Activated CD8-positive, alpha-beta T cell treated with anti-CD3 and anti-CD28 coated beads, Interleukin-2, amount 10 ng/mL, durations not matched to agents 7 days and 5 days (primary cell): ENCODE measurements around the gene UBR3. TPM values are rescaled to one million over a fixed set of nuclear protein-coding genes. Genes with fewer than 3 reads are reported as not detected.

Source experiments
- ATAC-seq: fragments of 150-1000 bp; cut with Tn5 transposase; one replicate; pipeline ENCODE4 v1.10.0; 2021; ENCODE audit warnings: moderate library complexity
- CTCF ChIA-PET: fragments of 350-600 bp; sonication (Branson Sonifier 250); formaldehyde crosslinking; loops from one replicate; lab custom pipeline; 2021; ENCODE audit warnings: antibody characterized with exemption; lab: Charles Lee
- POLR2A ChIA-PET: fragments of 350-600 bp; sonication (Branson Sonifier 250); formaldehyde crosslinking; loops from one replicate; lab custom pipeline; 2021; ENCODE audit warnings: antibody characterized with exemption; lab: Charles Lee
- DNase-seq: peaks from one replicate; pipeline ENCODE4 v3.0.0-alpha.2; 2020
- H3K27ac Mint-ChIP-seq: one replicate; pipeline ENCODE4 v1.8.0; 2021; ENCODE audit warnings: mild to moderate bottlenecking, mixed read lengths
- H3K27me3 Mint-ChIP-seq: one replicate; pipeline ENCODE4 v1.8.0; 2021; ENCODE audit warnings: low read depth, mixed read lengths
- H3K36me3 Mint-ChIP-seq: one replicate; pipeline ENCODE4 v1.8.0; 2021; ENCODE audit warnings: low read depth, mixed read lengths
- H3K4me1 Mint-ChIP-seq: one replicate; pipeline ENCODE4 v1.8.0; 2021; ENCODE audit warnings: low read depth, mixed read lengths
- H3K4me3 Mint-ChIP-seq: one replicate; pipeline ENCODE4 v1.8.0; 2021; ENCODE audit warnings: mild to moderate bottlenecking, mixed read lengths
- H3K9me3 Mint-ChIP-seq: one replicate; pipeline ENCODE4 v1.8.0; 2022; ENCODE audit warnings: mixed read lengths; ENCODE audit not compliant: insufficient read depth
- total RNA-seq, 2 experiments: library from RNA; stranded (reverse); gene quantifications; one replicate each; pipeline ENCODE4 v1.2.3, GENCODE V29; 2021

Gene UBR3, protein sequence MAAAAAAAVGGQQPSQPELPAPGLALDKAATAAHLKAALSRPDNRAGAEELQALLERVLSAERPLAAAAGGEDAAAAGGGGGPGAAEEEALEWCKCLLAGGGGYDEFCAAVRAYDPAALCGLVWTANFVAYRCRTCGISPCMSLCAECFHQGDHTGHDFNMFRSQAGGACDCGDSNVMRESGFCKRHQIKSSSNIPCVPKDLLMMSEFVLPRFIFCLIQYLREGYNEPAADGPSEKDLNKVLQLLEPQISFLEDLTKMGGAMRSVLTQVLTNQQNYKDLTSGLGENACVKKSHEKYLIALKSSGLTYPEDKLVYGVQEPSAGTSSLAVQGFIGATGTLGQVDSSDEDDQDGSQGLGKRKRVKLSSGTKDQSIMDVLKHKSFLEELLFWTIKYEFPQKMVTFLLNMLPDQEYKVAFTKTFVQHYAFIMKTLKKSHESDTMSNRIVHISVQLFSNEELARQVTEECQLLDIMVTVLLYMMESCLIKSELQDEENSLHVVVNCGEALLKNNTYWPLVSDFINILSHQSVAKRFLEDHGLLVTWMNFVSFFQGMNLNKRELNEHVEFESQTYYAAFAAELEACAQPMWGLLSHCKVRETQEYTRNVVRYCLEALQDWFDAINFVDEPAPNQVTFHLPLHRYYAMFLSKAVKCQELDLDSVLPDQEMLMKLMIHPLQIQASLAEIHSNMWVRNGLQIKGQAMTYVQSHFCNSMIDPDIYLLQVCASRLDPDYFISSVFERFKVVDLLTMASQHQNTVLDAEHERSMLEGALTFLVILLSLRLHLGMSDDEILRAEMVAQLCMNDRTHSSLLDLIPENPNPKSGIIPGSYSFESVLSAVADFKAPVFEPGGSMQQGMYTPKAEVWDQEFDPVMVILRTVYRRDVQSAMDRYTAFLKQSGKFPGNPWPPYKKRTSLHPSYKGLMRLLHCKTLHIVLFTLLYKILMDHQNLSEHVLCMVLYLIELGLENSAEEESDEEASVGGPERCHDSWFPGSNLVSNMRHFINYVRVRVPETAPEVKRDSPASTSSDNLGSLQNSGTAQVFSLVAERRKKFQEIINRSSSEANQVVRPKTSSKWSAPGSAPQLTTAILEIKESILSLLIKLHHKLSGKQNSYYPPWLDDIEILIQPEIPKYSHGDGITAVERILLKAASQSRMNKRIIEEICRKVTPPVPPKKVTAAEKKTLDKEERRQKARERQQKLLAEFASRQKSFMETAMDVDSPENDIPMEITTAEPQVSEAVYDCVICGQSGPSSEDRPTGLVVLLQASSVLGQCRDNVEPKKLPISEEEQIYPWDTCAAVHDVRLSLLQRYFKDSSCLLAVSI (N-terminal part only)
- total RNA-seq = 10 to 100 TPM; 20.8 to 21.5 TPM

- Mint-ChIP-seq H3K4me1 (peaks cover 44% of the 10 kb centered on the region), H3K9me3 (no peaks in the 10 kb centered on the region), H3K27ac (peak within 1 kb of the TSS; percentile 82), H3K36me3 (peaks cover 14% of the 10 kb centered on the region), H3K27me3 (no peaks in the 10 kb centered on the region), H3K4me3 (peak within 1 kb of the TSS; percentile 87)
- POLR2A ChIA-PET = interaction anchor here (1.0 to 2.3 kb wide), 3 partner anchors 24 to 243 kb away, joined by 3 to 19 read pairs (median 4); partner anchors contain the start of genes PPIG and SSB
- ATAC-seq (peak; percentile 83), DNase-seq (peak; percentile 91)
- CTCF ChIA-PET = interaction anchor here (1.0 to 3.8 kb wide), 6 partner anchors 9 to 348 kb away, joined by 3 to 18 read pairs (median 5); partner anchors contain the start of gene BBS5
Measured at GRCh38 chr2:169827272-169828140, at the start of gene UBR3. Gene UBR3 (plus strand): TSS chr2:169827454. CDS start chr2:169827508, 54 bp downstream.

DNA sequence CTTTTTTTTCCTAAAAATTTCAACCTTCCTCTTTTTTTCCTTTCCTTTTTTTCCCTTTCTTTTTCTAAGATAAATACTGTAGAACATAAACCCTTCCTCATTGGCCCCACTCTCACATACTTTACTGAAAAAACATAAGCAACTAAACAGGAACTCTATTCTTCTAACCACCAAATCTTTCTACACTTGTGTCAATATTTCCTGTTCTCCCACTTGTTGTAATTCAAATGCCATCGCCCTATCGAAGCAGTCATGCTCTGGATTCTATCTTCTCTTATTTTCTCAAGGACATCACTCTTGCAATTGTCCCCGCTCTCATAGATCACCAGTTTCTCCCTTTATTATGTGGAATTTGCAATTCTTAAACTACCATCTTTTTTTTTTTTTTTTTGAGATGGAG is 48.8 kb upstream of the UBR3 start:
- H3K27me3 Mint-ChIP-seq = peaks cover 4% of the 10 kb centered on the region
- H3K9me3 Mint-ChIP-seq = no peaks in the 10 kb centered on the region
- H3K4me3 Mint-ChIP-seq = no peak overlapping the region
- ChIA-PET CTCF (interaction anchor here (1.5 kb wide), 1 partner anchor 12 kb away, joined by 4 read pairs; no protein-coding TSS in a partner anchor), POLR2A (no interaction called here)
- no peak overlapping the region for H3K27ac Mint-ChIP-seq
- ATAC-seq = no peak
- H3K36me3 Mint-ChIP-seq = no peaks in the 10 kb centered on the region
- H3K4me1 Mint-ChIP-seq = peaks cover 4% of the 10 kb centered on the region
- DNase-seq = no peak

- H3K36me3 Mint-ChIP-seq = no peaks in the 10 kb centered on the region
- peaks cover 7% of the 10 kb centered on the region for H3K27me3 Mint-ChIP-seq
- ChIA-PET POLR2A (no interaction called here), CTCF (no interaction called here)
- peaks cover 4% of the 10 kb centered on the region for H3K4me1 Mint-ChIP-seq
- no peak overlapping the region for H3K4me3 Mint-ChIP-seq
- DNase-seq (no peak), ATAC-seq (no peak)
- H3K27ac Mint-ChIP-seq = no peak overlapping the region
- no peaks in the 10 kb centered on the region for H3K9me3 Mint-ChIP-seq
Measured at GRCh38 chr2:169781249-169782013, 45.8 kb upstream of the UBR3 start.

DNA sequence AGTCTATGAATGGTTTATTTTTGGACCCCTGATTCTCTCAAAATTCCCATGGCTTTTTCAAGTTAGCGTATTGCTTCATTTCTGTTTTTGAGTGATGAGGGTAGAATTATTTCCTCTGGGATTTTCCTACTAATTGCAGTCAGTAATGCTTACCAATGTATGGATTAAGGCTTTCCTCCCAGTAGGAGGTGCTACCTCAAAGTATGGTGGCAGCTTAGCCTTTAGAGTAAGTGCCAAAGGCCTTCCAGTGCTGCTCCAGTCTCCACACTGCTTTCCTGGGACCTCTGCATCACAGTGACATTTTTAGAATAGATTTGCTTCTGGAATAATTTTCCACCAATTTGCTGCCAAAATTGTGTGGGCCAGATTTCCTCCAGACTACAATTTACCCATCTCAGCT is 44.7 kb upstream of the UBR3 start:
- ChIA-PET POLR2A (no interaction called here), CTCF (no interaction called here)
- peaks cover 4% of the 10 kb centered on the region for H3K4me1 Mint-ChIP-seq
- H3K4me3 Mint-ChIP-seq = no peak overlapping the region
- H3K27me3 Mint-ChIP-seq = peaks cover 7% of the 10 kb centered on the region
- DNase-seq (no peak), ATAC-seq (no peak)
- no peak overlapping the region for H3K27ac Mint-ChIP-seq
- no peaks in the 10 kb centered on the region for H3K9me3 Mint-ChIP-seq
- no peaks in the 10 kb centered on the region for H3K36me3 Mint-ChIP-seq

GRCh38 chr2:169790581-169790980 is 36.7 kb upstream of the UBR3 start:
- no peaks in the 10 kb centered on the region for H3K9me3 Mint-ChIP-seq
- peaks cover 8% of the 10 kb centered on the region for H3K4me1 Mint-ChIP-seq
- ATAC-seq = no peak
- ChIA-PET CTCF (interaction anchor here (1.0 to 1.1 kb wide), 2 partner anchors 12 to 30 kb away, joined by 3 to 4 read pairs; no protein-coding TSS in a partner anchor), POLR2A (no interaction called here)
- no peak for DNase-seq
- no peak overlapping the region for H3K4me3 Mint-ChIP-seq
- no peaks in the 10 kb centered on the region for H3K36me3 Mint-ChIP-seq
- peaks cover 19% of the 10 kb centered on the region for H3K27me3 Mint-ChIP-seq
- no peak overlapping the region for H3K27ac Mint-ChIP-seq

- DNase-seq = no peak
- peaks cover 10% of the 10 kb centered on the region for H3K4me1 Mint-ChIP-seq
- H3K27me3 Mint-ChIP-seq = peaks cover 3% of the 10 kb centered on the region
- CTCF ChIA-PET = interaction anchor here (0.8 to 1.7 kb wide), 4 partner anchors 25 to 267 kb away, joined by 3 to 4 read pairs (median 4); no protein-coding TSS in a partner anchor
- no peaks in the 10 kb centered on the region for H3K9me3 Mint-ChIP-seq
- peaks cover 4% of the 10 kb centered on the region for H3K36me3 Mint-ChIP-seq
- no peak for ATAC-seq
- no peak overlapping the region for H3K27ac Mint-ChIP-seq
- H3K4me3 Mint-ChIP-seq = no peak overlapping the region
- POLR2A ChIA-PET = no interaction called here
Measured at GRCh38 chr2:169795181-169795580, 32.1 kb upstream of the UBR3 start.

- Mint-ChIP-seq H3K4me3 (no peak overlapping the region), H3K36me3 (peaks cover 9% of the 10 kb centered on the region), H3K9me3 (no peaks in the 10 kb centered on the region), H3K27ac (no peak overlapping the region), H3K27me3 (peaks cover 3% of the 10 kb centered on the region), H3K4me1 (peaks cover 15% of the 10 kb centered on the region)
- no peak for DNase-seq
- ATAC-seq = no peak
- ChIA-PET POLR2A (no interaction called here), CTCF (no interaction called here)
Measured at GRCh38 chr2:169796441-169796840, 30.8 kb upstream of the UBR3 start.

- H3K27ac Mint-ChIP-seq = peak overlapping the region; percentile 28
- no peaks in the 10 kb centered on the region for H3K9me3 Mint-ChIP-seq
- POLR2A ChIA-PET = interaction anchor here (2.5 kb wide), 1 partner anchor 30 kb away, joined by 19 read pairs; the partner anchor contains the start of gene UBR3
- DNase-seq = no peak
- peaks cover 3% of the 10 kb centered on the region for H3K27me3 Mint-ChIP-seq
- peaks cover 16% of the 10 kb centered on the region for H3K36me3 Mint-ChIP-seq
- H3K4me3 Mint-ChIP-seq = peak overlapping the region; percentile 24
- CTCF ChIA-PET = interaction anchor here (2.9 kb wide), 1 partner anchor 26 kb away, joined by 13 read pairs; no protein-coding TSS in a partner anchor
- no peak for ATAC-seq
- H3K4me1 Mint-ChIP-seq = peaks cover 24% of the 10 kb centered on the region
Measured at GRCh38 chr2:169797601-169798000, 29.7 kb upstream of the UBR3 start.

DNA sequence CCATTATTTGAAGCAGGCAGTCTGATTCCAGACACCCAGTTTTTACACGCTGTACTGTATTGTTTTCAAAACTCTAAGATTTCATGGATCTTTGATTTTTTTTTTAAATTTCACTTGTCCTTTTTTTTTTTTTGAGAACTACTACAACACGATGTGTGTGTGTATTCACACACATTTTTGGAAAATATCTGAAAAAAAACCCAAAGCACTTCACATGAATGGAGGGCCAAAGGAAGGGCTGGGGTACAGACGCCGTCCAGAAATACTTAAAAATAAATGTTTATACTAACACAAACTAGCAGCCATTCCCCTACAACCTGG is 28.9 kb upstream of the UBR3 start:
- CTCF ChIA-PET = interaction anchor here (2.9 kb wide), 1 partner anchor 25 kb away, joined by 13 read pairs; no protein-coding TSS in a partner anchor
- H3K27ac Mint-ChIP-seq = peak overlapping the region; percentile 83
- peak overlapping the region; percentile 80 for H3K4me3 Mint-ChIP-seq
- H3K36me3 Mint-ChIP-seq = peaks cover 17% of the 10 kb centered on the region
- POLR2A ChIA-PET = interaction anchor here (0.7 to 2.5 kb wide), 2 partner anchors 29 to 214 kb away, joined by 4 to 19 read pairs; partner anchors contain the start of gene UBR3
- ATAC-seq = no peak
- peaks cover 25% of the 10 kb centered on the region for H3K4me1 Mint-ChIP-seq
- no peak for DNase-seq
- peaks cover 3% of the 10 kb centered on the region for H3K27me3 Mint-ChIP-seq
- H3K9me3 Mint-ChIP-seq = no peaks in the 10 kb centered on the region
